LHCN-M2 (cell line): ENCODE measurements around the gene WDR35. TPM values are rescaled to one million over a fixed set of nuclear protein-coding genes. Genes with fewer than 3 reads are reported as not detected.
A peak's percentile ranks its signal among the peaks of the same experiment; 100 is the strongest.

Experiments
- DNase-seq: peaks from one replicate; pipeline ENCODE4 v3.0.0-alpha.2; 2012; ENCODE audit warnings: low read depth
- polyA plus RNA-seq: library from polyadenylated mRNA; unstranded; fragments of >200 nt; gene quantifications from one replicate; pipeline ENCODE4 v1.2.1, GENCODE V29; 2012; ENCODE audit warnings: missing spikeins
- total RNA-seq: library from RNA; depleted of rRNA; stranded (reverse); fragments of >200 nt; gene quantifications from 2 replicates; pipeline ENCODE4 v1.2.3, GENCODE V29; 2014; rRNA removed

The WDR35 gene
- total RNA-seq = 10.3 and 10.6 TPM in 2 replicates
- polyA plus RNA-seq = 1.7 TPM

GRCh38 chr2:19989667-19990415 lies at the start of gene WDR35:
Gene WDR35, minus strand, starts transcription at chr2:19990105. Its CDS starts 90 bp downstream, at chr2:19990015.
- DNase-seq = peak; percentile 86

- DNase-seq = no peak
Observed at GRCh38 chr2:20037660-20038059, 47.8 kb upstream of the WDR35 start.

DNA sequence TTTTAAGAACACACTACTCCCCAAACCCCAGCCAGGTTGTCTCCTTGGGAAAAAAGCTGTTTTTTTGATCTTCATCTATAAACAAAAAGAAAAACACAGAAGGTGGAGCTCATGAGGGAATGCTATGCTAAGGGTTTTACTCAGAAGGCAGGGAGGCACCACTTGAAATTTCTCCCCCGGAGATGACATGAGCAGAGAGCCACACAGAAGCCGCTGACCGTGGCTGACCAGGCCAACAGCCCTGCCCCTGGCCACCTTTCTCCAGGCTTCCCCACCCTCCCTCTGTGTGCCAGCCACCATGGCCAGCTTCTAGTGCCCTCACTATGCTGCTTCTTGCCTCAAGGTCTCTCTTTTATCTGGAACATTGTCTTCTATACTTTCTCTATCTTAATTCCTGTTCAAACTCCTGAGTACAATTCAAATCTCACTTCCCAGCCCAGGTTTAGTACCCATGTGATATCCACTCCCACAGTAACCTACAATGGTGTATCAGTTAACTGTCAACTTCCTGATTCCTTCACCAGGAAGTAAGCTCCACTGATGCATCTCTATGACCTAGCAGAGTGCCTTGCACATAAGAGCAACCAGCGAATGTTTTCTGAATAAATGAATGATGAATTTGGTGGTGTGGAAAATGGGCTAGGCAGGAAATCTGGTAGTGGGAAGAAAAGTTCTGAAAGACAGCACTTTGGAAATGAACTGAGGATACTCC lies 46.2 kb upstream of the WDR35 start:
- DNase-seq = no peak

GRCh38 chr2:20034821-20035220 lies 44.9 kb upstream of the WDR35 start:
- DNase-seq = no peak

DNA sequence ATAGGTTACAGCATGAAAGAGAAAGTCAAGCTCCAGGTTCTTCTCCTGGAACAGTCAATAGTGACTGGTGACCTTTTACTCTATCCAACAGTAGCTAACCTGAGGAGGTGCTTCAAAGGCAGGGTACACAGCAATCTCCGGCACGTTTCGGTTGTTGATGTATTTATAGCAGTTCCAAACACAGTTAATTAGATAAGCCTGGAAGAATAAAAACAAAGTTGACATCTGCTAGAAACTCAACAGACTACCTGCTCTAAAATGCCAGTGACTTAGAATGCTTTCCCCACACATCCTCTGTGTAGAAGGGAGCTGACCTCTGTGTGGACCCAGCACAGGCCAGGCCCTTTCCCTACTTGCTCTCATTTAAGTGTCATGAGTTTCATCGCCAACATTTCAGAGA lies 44.3 kb upstream of the WDR35 start:
- DNase-seq = no peak

- no peak for DNase-seq
Observed at GRCh38 chr2:20033322-20033721, 43.4 kb upstream of the WDR35 start.

- no peak for DNase-seq
Observed at GRCh38 chr2:20030224-20030623, 40.3 kb upstream of the WDR35 start.

DNA sequence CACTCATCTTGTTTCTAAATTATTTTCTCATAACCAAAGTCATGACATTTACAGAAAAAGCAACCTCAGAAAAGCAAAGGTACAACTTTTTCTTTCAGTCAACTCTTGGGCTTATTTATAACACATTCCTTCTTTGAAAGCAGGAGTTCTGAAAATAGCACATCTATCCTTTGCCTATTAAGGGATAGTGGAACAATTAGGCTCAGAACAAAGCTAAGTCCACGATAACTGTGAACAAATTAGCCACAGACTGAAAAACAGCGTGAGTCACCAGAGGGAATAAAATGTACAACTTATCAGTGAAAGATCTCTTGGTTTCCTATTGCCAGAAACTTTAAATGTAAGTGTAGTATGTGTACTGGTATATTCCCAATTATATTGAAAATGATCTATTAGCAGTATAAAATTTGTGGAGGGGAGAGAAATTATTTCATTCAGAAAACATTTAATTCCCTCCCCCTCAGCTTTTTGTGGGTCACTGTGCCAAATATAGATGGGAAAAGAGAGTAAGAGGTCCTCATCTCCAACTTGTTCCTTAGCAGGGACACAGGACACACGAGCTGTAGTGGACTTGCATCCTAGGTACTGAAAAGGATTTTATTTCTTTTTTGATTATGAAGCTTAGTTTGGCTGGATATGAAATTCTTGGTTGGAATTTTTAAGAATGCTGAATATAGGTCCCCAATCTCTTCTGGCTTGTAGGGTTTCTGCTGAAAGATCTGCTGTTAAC lies 38.0 kb upstream of the WDR35 start:
- peak; percentile 31 for DNase-seq

DNA sequence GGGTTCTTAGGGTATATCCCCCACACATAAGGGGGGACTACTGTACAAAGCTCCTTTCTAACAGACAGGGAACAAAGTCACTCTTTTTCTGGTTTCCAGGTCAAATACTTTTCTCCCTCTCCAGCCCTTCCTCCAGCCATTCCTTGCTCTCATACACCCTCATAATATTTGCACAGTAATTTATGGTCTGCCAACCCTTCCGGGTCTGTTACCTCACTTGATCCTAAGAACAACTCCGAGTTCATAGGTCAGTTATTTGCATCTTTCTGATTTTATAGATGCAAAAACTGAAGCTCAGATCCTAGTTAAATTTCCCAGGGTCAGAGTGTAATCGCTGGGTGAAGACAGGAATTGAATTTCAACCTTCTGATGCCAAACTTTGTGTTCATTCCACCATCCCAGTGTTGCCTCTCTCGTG lies 37.4 kb upstream of the WDR35 start:
- no peak for DNase-seq

DNA sequence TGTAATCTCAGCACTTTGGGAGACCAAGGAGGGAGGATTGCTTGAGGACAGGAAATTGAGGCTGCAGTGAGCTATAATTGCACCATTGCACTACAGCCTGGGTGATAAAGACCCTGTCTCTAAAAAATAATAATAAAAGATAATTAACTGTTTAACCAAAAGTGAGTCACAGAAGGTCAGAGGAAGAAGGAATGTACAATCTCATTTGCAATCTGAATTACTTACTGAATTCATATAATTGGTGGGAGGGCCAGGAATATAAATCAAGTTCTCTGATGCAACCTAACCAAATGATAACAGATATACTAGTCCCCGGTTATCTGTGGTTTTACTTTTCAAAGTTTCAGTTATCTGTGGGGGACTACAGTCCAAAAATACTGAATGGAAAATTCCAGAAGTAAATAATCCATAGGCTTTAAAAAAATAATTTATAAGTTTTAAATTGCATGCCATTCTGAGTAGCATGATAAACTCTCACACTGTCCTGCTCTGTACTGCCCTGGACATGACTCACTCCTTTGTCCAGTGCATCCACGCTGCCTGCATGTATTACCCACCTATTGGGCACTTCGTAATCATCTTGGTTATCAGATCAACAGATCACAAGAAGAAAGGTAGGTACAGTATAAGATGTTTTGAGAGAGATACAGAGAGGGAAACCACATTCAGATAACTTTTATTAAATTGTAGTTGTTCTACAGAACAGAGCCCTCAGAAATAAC lies 35.3 kb upstream of the WDR35 start:
- no peak for DNase-seq

GRCh38 chr2:20023688-20024087 lies 33.8 kb upstream of the WDR35 start:
- no peak for DNase-seq

- no peak for DNase-seq
Observed at GRCh38 chr2:20021405-20022009, 31.6 kb upstream of the WDR35 start.

DNA sequence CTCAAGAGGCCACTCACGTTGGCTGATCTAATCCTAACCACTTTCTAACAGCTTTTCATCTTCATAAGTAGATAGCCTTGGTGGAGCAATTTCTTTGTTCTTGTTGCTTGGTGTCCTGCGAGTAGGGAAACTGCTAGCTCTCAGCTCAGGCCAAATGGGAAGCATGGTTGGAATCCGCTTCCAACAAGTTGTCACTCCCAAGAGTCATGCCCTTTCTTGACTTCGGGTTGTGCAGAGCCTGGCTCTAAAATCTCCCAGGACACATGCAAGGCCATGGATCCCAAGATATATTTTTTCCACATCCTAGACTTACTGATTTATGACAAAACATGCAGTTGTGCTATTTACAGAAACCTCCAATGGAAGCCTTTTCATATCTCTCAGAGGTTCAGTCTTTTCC lies 29.8 kb upstream of the WDR35 start:
- no peak for DNase-seq

- DNase-seq = no peak
Observed at GRCh38 chr2:20018601-20019152, 28.8 kb upstream of the WDR35 start.

DNA sequence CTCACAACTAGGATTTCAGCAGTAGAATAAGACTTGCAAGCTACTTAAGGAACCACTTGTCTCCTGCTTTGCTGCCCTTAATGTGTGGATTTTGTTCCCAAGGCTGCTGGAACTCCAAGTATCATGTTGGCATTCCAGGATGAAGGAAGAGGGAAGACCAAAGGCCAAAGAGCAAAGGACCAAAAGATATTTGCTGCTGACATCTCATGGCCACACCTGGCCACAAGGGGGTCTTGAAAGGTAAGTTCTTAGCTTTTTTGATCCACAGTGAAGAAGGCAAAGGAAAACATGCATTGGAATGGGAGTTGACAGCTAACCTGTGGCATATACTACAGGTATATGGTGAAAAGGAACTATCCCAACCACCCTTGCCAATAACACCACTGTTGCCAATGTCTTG lies 26.4 kb upstream of the WDR35 start:
- no peak for DNase-seq

DNA sequence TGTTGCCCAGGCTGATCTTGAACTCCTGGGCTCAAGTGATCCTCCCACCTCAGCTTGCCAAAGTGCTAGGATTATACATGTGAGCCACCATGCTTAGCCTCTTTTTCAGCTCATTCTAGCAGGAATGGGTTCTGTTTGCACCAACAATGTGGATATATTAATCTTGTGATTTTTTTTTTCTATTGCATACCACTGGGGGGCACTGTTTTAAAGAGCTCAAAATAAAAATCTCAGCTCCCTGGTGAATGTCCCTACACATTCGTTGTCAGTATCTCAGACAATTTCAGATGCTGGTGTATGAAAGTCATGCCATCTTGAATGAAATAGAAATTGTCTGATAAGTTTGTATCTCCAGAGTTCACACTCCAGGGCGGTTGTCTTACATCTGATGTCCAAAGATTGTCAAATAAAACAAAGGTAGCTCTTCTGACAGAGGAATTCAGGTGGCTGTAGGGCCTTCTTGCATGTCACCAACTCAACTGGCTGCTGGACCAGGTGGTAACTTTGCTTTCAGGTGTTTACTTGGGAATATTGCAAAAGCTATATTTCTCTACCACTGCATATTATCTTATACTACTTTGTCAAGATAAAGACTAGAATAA lies 25.7 kb upstream of the WDR35 start:
- peak; percentile 68 for DNase-seq

DNA sequence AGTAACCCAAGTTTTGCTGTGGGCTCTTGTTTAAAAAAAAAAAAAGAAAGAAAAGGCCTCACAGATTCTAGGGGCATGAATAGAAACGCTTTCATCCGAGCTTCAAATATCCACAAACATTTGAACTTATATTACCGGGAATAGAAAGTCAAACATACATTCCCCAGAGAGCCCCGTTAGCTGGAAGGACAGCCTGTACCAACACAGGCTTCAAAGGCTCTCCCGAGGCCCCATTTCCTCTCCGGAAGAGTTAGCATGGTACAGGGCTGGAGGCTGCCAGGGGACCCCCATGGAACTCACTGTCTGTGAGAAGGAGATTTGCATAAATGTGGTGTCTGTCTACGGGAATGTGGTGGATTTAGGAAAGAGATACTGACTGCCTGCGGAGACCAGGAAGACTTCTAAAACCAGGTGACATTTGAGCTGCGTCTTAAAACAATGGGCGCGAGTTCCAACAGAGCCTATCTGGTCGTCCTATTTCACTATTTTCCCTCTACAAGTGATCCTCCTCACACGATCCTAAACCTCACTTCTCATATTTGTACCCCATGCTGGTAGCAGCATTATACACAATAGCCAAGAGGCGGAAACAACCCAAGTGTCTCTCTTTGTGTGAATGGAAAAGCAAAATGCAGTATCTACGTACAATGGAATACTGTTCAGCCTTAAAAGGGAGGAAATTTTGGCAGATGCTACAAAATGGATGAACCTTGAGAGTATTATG lies 23.4 kb upstream of the WDR35 start:
- DNase-seq = no peak

- peak; percentile 39 for DNase-seq
Observed at GRCh38 chr2:20012282-20013125, 22.6 kb upstream of the WDR35 start, which contains the start of gene MATN3. Gene MATN3, minus strand, starts transcription at chr2:20012668. Its CDS starts 37 bp downstream, at chr2:20012631.

DNA sequence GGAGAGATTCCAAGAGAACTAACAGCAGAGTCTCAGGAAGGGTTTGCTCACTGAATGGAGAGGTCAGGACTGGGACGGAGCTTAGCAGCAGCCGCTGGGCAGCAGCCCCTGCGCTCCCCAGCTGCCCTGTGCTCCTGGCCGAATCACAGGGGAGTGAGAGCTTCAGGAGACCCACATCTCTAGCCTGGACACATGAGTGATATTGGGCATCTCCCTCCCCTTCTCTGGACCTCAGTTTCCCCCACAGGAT lies 22.1 kb upstream of the WDR35 start:
- DNase-seq = no peak
